Endothelial cell (in vitro differentiated cells): ENCODE data around the gene ZNF274. TPM values are rescaled to one million over a fixed set of nuclear protein-coding genes. Genes with fewer than 3 reads are reported as not detected.

Source experiments
- DNase-seq: peaks from one replicate; pipeline ENCODE4 v3.0.0; 2021; ENCODE audit warnings: low spot score
- H3K27ac Mint-ChIP-seq: one replicate; pipeline ENCODE4 v1.8.0; 2021; ENCODE audit warnings: mixed read lengths, inconsistent platforms; ENCODE audit not compliant: unreplicated experiment
- H3K27me3 Mint-ChIP-seq: one replicate; pipeline ENCODE4 v1.8.0; 2021; ENCODE audit warnings: mild to moderate bottlenecking, moderate library complexity, mixed read lengths, inconsistent platforms; ENCODE audit not compliant: unreplicated experiment
- H3K36me3 Mint-ChIP-seq: one replicate; pipeline ENCODE4 v1.8.0; 2021; ENCODE audit warnings: mild to moderate bottlenecking, low read depth, mixed read lengths, inconsistent platforms; ENCODE audit not compliant: unreplicated experiment
- H3K4me1 Mint-ChIP-seq: one replicate; pipeline ENCODE4 v1.8.0; 2021; ENCODE audit warnings: mild to moderate bottlenecking, mixed read lengths, inconsistent platforms; ENCODE audit not compliant: unreplicated experiment
- H3K4me3 Mint-ChIP-seq: one replicate; pipeline ENCODE4 v1.8.0; 2021; ENCODE audit warnings: mild to moderate bottlenecking, mixed read lengths, inconsistent platforms; ENCODE audit not compliant: unreplicated experiment
- H3K9me3 Mint-ChIP-seq: one replicate; pipeline ENCODE4 v1.8.0; 2021; ENCODE audit warnings: mixed read lengths, inconsistent platforms; ENCODE audit not compliant: unreplicated experiment
- CTCF ChIP-seq: fragments of 200-600 bp; sonication (generic); IDR thresholded peaks from one replicate; pipeline ENCODE4 v1.5.0; 2021; ENCODE audit warnings: antibody characterized with exemption; ENCODE audit not compliant: unreplicated experiment
- total RNA-seq: library from RNA; stranded (reverse); fragmentation: NEBNext Ultra II Directional; extraction: Animal tissue kit (Norgen Biotek cat#: 25700); gene quantifications from one replicate; pipeline ENCODE4 v1.2.1, GENCODE V29; 2021; ENCODE audit not compliant: unreplicated experiment

Gene ZNF274
- total RNA-seq, 1 donor from 2014 or later: 21.4 TPM

- DNase-seq: no peak
- Mint-ChIP-seq H3K27ac (no peak overlapping the region), H3K27me3 (peaks cover 6% of the 10 kb centered on the region)
These were observed 29.5 kb upstream of the ZNF274 start for GRCh38 chr19:58153386-58153785.

GRCh38 chr19:58154287-58154678, 28.6 kb upstream of the ZNF274 start:
- H3K27ac Mint-ChIP-seq: peak overlapping the region; percentile 81
- peaks cover 4% of the 10 kb centered on the region for H3K4me1 Mint-ChIP-seq
- DNase-seq: peak; percentile 15
- peaks cover 18% of the 10 kb centered on the region for H3K36me3 Mint-ChIP-seq
- no peak for TF ChIP-seq CTCF
- peaks cover 6% of the 10 kb centered on the region for H3K27me3 Mint-ChIP-seq
- H3K4me3 Mint-ChIP-seq: peak overlapping the region; percentile 94
- H3K9me3 Mint-ChIP-seq: peaks cover 16% of the 10 kb centered on the region

More at GRCh38 chr19:58153386-58153785, 29.5 kb upstream of the ZNF274 start:
- peaks cover 23% of the 10 kb centered on the region for H3K36me3 Mint-ChIP-seq
- H3K4me3 Mint-ChIP-seq: no peak overlapping the region
- H3K4me1 Mint-ChIP-seq: peaks cover 4% of the 10 kb centered on the region
- no peak for TF ChIP-seq CTCF
- peaks cover 16% of the 10 kb centered on the region for H3K9me3 Mint-ChIP-seq

- TF ChIP-seq CTCF: peak; percentile 93
- H3K36me3 Mint-ChIP-seq: peaks cover 11% of the 10 kb centered on the region
- DNase-seq: peak; percentile 99
- H3K9me3 Mint-ChIP-seq: peaks cover 10% of the 10 kb centered on the region
- H3K27ac Mint-ChIP-seq: no peak overlapping the region
- H3K4me3 Mint-ChIP-seq: peak overlapping the region; percentile 94
- no peaks in the 10 kb centered on the region for H3K4me1 Mint-ChIP-seq
- peaks cover 6% of the 10 kb centered on the region for H3K27me3 Mint-ChIP-seq
These were observed 27.9 kb upstream of the ZNF274 start for GRCh38 chr19:58154679-58155648.

GRCh38 chr19:58157045-58157728, 25.7 kb upstream of the ZNF274 start:
- no peak overlapping the region for H3K27ac Mint-ChIP-seq
- no peak for TF ChIP-seq CTCF
- peaks cover 6% of the 10 kb centered on the region for H3K27me3 Mint-ChIP-seq
- H3K36me3 Mint-ChIP-seq: peaks cover 3% of the 10 kb centered on the region
- no peaks in the 10 kb centered on the region for H3K4me1 Mint-ChIP-seq
- peaks cover 15% of the 10 kb centered on the region for H3K9me3 Mint-ChIP-seq
- H3K4me3 Mint-ChIP-seq: no peak overlapping the region
- DNase-seq: no peak
